GM18868 (cell line): ENCODE results near the gene ASPHD2.

ENCODE experiments used
- ATAC-seq: cut with Tn5 transposase; IDR thresholded peaks from one replicate; pipeline ENCODE4 v1.9.1; 2021; ENCODE audit warnings: mild to moderate bottlenecking, moderate library complexity; ENCODE audit not compliant: unreplicated experiment

ASPHD2 gene

DNA sequence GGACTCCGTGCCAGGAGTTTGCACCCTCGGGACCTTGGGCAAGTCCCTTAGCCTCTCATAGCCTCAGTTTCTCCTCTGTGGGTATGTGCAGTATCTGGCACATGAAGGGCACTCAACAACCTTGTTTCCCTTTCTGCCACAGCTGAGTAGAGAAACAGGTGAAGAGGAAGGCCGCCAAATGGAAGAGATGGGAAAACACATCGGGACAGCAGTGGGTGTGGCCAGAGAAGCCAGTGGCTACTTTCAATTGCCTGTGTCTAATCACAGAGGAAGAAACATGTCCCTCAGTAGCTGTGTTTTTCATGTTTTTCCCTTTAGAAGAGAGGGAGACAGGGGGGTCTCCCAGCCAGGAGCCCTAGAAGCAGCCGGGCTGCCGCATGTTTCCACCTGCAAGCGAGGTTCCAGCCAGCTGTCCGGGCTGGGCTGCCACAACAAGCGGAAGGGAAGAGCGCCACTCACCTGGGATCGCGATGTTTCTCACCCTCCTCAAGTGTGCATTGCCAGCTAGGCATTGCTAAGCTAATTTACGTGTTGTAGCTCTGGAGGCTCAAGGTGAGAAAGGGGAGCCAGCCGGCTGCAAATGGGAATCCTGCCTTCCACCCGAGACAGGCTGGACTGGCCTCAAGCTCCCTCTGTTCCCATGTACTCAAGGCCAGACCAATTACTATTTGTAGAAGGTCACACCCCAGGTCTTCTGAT lies 16.7 kb downstream of the ASPHD2 start:
- ATAC-seq, result no peak

GRCh38 chr22:26446808-26447515 lies 17.9 kb downstream of the ASPHD2 start:
- no peak for ATAC-seq

DNA sequence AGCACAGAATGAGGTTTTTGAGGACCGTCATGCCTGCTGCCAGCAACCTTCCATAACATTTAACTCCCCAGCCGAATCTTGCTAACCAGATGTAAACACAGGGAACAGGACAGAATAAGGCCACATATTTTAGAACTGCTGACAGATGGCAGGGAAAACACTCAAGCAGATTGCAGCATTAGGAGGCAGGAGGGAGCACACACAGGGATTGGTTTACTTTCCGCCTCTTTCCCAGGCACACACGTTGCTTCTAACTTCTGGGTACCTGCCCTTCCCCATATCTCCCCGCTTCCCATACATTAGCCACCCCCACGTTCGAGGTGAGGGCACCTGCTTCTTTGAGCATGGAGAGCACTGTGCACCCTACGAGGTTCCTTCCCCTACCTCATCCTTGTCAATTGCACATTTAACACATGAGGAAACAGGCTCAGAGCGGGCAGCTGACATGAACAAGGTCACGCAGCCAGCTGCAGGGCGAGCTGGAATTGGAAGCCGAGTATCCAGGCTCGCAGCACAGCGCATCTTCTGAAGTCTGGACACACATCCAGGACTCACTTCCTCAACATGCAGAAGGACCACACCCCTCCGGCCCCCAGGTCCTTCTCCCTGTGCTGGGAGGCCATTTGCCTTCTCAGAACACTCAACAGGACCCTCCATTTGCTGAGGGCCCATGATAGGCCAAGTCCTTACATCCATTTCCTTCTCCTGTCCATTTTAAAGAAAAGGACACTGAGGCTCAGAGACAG lies 18.7 kb downstream of the ASPHD2 start:
- no peak for ATAC-seq

DNA sequence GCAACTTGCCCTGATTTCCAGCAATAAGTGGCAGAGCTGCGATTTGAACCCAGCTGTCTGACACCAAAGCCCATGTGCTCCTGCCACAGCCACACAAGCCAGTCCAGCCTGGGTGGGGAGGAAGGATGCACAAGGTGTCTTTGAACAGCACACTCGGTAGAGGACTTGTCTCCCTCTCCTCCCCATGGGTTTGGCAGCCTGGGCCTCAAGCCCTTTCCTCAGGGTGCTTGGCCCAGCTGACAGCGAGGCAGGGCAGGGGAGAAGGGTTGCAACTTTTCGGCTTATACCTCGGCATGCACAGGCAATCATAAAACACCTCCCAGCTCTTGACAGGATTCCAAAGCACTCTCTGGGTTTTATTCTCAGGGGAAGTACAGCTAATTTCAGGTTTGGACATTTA lies 19.3 kb downstream of the ASPHD2 start:
- no peak for ATAC-seq

GRCh38 chr22:26448941-26449340 lies 19.9 kb downstream of the ASPHD2 start:
- no peak for ATAC-seq

GRCh38 chr22:26450453-26451185 lies 21.6 kb downstream of the ASPHD2 start:
- ATAC-seq, result no peak

DNA sequence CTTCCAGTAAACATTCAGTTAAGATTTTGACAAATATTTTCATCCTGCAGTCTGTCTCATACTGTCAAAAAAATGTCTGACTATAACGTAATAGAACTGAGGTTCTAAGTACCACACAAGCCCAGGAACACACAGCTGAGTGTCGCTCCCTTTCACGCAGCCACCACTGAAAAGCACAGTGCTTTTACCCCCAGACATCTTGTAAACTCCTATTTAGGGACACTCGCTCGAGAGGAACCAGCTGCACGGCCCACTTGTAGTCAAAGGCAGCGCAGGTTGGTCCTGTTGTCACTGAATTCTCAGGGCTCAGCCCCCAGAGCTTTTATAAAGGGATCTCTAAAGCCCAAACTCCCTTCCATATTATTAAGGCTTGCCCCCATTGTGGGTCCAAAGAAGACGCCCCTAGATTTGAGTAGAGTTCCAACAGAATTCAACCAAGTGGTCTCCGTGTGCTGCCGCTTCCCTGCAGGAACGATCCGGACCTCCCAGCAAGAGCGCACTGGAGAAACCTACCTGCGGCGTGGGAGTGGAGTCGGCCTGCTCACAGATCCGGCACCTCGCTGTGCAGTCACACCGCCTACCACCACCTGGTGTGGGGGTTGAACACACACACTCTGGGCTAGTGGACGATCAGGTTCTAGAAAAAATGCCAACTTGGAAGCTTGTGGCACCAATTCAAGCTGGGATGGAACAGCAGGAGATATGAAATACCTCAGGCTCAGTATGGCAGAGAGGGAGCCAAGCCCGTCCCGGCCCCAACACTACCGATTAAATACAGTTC lies 23.4 kb downstream of the ASPHD2 start:
- ATAC-seq, result no peak

- ATAC-seq, result no peak
Measured at GRCh38 chr22:26453216-26453615, 24.2 kb downstream of the ASPHD2 start.

- no peak for ATAC-seq
Measured at GRCh38 chr22:26453812-26454500, 24.9 kb downstream of the ASPHD2 start.

- no peak for ATAC-seq
Measured at GRCh38 chr22:26457661-26458272, 28.7 kb downstream of the ASPHD2 start.

- ATAC-seq, result no peak
Measured at GRCh38 chr22:26460202-26460601, 31.1 kb downstream of the ASPHD2 start.

DNA sequence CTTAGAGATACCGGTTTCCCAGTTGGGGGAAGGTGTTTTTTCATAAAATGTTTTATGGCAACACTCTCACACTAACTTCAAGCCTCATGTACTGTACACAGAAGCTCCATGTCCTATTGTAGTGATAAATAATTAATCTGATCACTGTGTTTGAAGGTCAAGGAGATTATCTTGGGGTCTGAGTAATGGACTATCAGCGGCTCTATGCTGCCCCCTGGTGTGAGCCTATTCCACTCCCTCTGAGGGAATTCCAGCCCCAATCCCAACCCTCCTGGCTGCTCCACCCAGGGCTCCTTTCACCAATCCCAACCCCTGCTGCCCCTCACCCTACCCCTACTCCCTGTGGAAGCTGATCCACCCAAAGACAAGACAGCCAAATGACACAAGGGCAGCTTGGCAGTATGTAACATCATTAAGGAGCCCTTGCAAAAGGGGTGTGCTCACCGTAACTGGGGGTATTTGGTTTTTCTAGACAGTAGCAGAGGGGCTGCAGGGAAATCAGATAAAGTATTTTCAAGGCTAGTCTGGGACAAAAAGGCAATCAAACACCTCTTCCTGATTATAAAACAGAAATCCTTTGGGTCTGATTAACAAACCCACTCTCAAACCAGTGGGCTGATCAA lies 32.2 kb downstream of the ASPHD2 start:
- ATAC-seq, result no peak

DNA sequence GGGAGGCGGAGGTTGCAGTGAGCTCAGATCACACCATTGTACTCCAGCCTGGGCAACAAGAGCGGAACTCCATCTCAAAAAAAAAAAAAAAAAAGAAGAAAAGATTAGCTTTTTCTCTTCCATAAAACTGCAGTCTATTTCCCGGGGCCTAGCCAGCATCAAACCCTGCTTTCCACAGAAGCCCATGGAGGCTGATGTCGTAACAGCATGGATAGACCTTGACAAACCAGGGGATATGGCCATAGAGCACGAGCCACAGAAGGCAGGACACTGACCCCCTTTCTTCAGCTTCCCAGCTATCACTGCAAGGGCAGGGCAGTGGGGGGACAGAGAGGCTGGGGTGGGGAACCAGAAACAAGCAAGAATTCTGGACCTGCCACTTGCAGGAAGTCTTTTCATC lies 33.0 kb downstream of the ASPHD2 start:
- no peak for ATAC-seq

DNA sequence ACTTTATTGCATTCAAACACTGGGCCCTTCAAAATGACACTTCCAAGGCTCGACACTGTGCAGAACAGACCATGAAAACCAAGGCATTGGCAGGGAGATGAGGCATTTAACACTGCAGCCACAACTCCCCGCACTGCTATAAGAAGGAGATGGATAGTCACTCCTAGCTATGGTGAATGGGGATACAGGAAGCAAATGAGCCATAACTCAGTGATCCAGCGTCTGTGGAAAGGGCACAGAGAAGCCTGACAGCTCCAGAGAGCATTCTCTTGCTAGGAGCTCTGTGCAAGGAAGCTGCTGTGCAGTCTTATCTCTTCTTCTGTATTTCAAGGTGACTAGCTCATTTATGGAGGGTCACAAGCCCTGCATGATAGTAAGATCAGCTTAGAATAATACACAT lies 33.6 kb downstream of the ASPHD2 start:
- no peak for ATAC-seq

- no peak for ATAC-seq
Measured at GRCh38 chr22:26463101-26463661, 34.1 kb downstream of the ASPHD2 start.

DNA sequence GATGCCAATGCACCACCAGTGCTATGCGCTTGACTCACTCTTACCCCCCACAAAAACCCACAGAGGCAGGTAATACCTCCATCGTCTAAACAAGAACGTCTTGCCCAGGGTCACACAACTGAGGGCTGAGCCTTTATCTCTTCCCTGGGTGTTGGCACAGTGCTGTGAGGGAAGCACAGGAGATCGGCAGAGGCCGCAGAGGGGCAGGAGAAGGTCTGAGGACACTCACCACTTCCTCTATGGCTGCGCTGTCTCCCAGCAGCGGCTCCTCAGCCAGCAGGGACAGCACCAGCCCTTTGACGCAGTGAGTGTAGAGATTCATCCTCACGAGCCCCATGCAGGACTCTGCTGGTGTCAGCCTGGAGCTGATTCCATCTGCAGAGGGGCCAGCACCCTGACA lies 34.6 kb downstream of the ASPHD2 start:
- no peak for ATAC-seq

GRCh38 chr22:26464312-26464711 lies 35.3 kb downstream of the ASPHD2 start:
- no peak for ATAC-seq

GRCh38 chr22:26466196-26466595 lies 37.1 kb downstream of the ASPHD2 start:
- ATAC-seq, result no peak

- no peak for ATAC-seq
Measured at GRCh38 chr22:26470807-26471206, 41.7 kb downstream of the ASPHD2 start.
